ENCODE data around the gene INPP5D. TPM values are rescaled to one million over a fixed set of nuclear protein-coding genes. Genes with fewer than 3 reads are reported as not detected.

Gene INPP5D
- total and polyA plus RNA-seq, 2 of the 13 experiments (the other 11 are each of a cell fraction or from before 2014, with no cell fraction given): 16.7 to 18.0 TPM

DNA sequence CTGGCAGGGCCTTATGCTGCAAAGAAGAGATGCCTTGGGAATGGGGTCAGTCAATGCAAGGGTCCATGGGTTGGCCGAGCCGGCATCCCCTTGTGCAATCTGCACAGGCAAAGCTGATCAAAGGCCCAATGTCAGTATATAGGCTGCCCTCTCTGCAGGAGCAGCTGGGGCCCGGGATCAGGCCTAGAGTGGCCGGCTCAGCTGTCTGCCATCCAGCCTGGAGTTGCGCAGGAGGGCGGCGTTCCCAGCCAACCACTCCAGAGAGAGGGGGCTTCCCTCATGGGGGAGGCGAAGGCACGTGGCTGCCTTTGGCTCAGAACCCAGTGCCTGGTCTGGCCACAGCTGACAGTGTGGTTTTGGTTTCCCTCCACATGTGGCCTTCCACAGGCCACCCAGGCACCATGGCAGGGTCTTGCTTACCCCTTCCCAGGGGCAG, 3.9 kb downstream of the INPP5D start:
- intact Hi-C loops (cut with micrococcal nuclease; ENCODE audit: unreplicated experiment): loop anchor here (1.0 to 5.0 kb wide), 5 partner anchors 21 to 187 kb away; partner anchors contain the start of genes ATG16L1 and NGEF
- Histone ChIP-seq H4K20me1 (ENCODE audit: insufficient read depth, low read length) (0 out of 2 replicates have a peak, but pooled peaks cover 3% of the 10 kb centered on the region), H3K36me3 (replicated peaks in 1 of 2; ENCODE audit: control insufficient read depth in 1 of 2, insufficient read depth in 2 of 2, low read length in 2 of 2) (no peaks in the 10 kb centered on the region), H2AFZ (ENCODE audit: low read length) (no peak overlapping the region), H3K4me1 (ENCODE audit: insufficient read depth, low read length) (peaks cover 87% of the 10 kb centered on the region), H3K79me2 (ENCODE audit: insufficient read depth, low read length) (no peaks in the 10 kb centered on the region), H3K9ac (ENCODE audit: insufficient read depth, low read depth, low read length) (peak overlapping the region; percentile 45), H3K27me3 (ENCODE audit: control insufficient read depth in 1 of 2, insufficient read depth in 2 of 2, low read length in 2 of 2) (no peaks in the 10 kb centered on the region; a peak in 1 of 5 replicates), H3K9me3 (ENCODE audit: low read length) (no peaks in the 10 kb centered on the region), H3K4me2 (ENCODE audit: low read depth, low read length) (peak overlapping the region; percentile 97), H3K27ac (ENCODE audit: extremely low read length, insufficient read depth, low read length) (peak overlapping the region; percentile 82), H3K4me3 (replicated peaks in 1 of 3; ENCODE audit: insufficient read depth in 1 of 3, low read depth in 2 of 3, low read length in 3 of 3) (peak overlapping the region in 1 of 3 experiments; percentile 87; a peak in 2 of 6 replicates)
- in situ Hi-C loops (cut with HindIII; ENCODE audit: extremely low pct_ligation_motif_present, low pct_unique_long_range_greater_than_20kb): no loop called here
- no peak for FAIRE-seq
- peak; percentile 13 for ATAC-seq
- BruUV-seq (replicated peaks): no TSS peak
- WGBS (ENCODE audit: low lambda C conversion rate): no CpG with 5 or more reads among the region's 9 CpGs
- POLR2A ChIA-PET: interaction anchor here (1.0 to 2.8 kb wide), 6 partner anchors 12 to 207 kb away, joined by 3 to 10 read pairs (median 4); partner anchors contain the start of gene NGEF
- CTCF ChIA-PET (ENCODE audit: low intra/inter-chr PET ratio, low total read pairs): interaction anchor here (0.9 to 1.0 kb wide), 2 partner anchors 10 to 21 kb away, joined by 4 read pairs; no protein-coding TSS in a partner anchor
- peak; percentile 58 for DNase-seq (ENCODE audit: low spot score)
- TF ChIP-seq KDM3A (CRISPR knock-in tag; IDR thresholded peaks at IDR 0.05; ENCODE audit: low read depth): 0 out of 2 replicates have a peak, but pooled peaks have one; percentile 11
- no peak; the same call in 1 of the 2 replicates for TF ChIP-seq TOE1 (CRISPR knock-in tag; IDR thresholded peaks at IDR 0.05)
- no peak for TF ChIP-seq ZBTB21 (CRISPR knock-in tag; IDR thresholded peaks at IDR 0.05)
- TF ChIP-seq, protein P1, sequence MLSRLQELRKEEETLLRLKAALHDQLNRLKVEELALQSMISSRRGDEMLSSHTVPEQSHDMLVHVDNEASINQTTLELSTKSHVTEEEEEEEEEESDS (CRISPR knock-in tag; IDR thresholded peaks at IDR 0.05; ENCODE audit: borderline replicate concordance): no peak
- TF ChIP-seq, protein P2, sequence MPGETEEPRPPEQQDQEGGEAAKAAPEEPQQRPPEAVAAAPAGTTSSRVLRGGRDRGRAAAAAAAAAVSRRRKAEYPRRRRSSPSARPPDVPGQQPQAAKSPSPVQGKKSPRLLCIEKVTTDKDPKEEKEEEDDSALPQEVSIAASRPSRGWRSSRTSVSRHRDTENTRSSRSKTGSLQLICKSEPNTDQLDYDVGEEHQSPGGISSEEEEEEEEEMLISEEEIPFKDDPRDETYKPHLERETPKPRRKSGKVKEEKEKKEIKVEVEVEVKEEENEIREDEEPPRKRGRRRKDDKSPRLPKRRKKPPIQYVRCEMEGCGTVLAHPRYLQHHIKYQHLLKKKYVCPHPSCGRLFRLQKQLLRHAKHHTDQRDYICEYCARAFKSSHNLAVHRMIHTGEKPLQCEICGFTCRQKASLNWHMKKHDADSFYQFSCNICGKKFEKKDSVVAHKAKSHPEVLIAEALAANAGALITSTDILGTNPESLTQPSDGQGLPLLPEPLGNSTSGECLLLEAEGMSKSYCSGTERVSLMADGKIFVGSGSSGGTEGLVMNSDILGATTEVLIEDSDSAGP (CRISPR knock-in tag; IDR thresholded peaks at IDR 0.05; ENCODE audit: borderline replicate concordance): no peak; the same call in 1 of the 2 replicates
- no peak for TF ChIP-seq TAF15 (IDR thresholded peaks at IDR 0.05; ENCODE audit: low read depth, low read length, poor library complexity, severe bottlenecking)
- no peak for TF ChIP-seq DNMT3B (CRISPR knock-in tag; conservative IDR thresholded peaks at IDR 0.05)
- TF ChIP-seq ZNF839 (CRISPR knock-in tag; IDR thresholded peaks at IDR 0.05; ENCODE audit: borderline replicate concordance): no peak
- TF ChIP-seq, protein P3, sequence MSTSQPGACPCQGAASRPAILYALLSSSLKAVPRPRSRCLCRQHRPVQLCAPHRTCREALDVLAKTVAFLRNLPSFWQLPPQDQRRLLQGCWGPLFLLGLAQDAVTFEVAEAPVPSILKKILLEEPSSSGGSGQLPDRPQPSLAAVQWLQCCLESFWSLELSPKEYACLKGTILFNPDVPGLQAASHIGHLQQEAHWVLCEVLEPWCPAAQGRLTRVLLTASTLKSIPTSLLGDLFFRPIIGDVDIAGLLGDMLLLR (CRISPR knock-in tag; IDR thresholded peaks at IDR 0.05): no peak
- TF ChIP-seq, protein P4, sequence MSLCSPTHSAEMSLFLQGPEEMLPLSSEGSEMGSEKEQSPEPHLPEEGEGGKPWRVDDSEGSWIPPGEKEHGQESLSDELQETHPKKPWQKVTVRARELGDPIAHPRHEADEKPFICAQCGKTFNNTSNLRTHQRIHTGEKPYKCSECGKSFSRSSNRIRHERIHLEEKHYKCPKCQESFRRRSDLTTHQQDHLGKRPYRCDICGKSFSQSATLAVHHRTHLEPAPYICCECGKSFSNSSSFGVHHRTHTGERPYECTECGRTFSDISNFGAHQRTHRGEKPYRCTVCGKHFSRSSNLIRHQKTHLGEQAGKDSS (CRISPR knock-in tag; IDR thresholded peaks at IDR 0.05; ENCODE audit: borderline replicate concordance, low read depth): peak; percentile 51; the same call in 1 of the 2 replicates
- no peak for TF ChIP-seq ATF7-NPFF (CRISPR knock-in tag; IDR thresholded peaks at IDR 0.05; ENCODE audit: low read depth)
- no peak for TF ChIP-seq MED1 (CRISPR knock-in tag; IDR thresholded peaks at IDR 0.05)
- no peak for TF ChIP-seq TCF12 (IDR thresholded peaks at IDR 0.05)
- TF ChIP-seq TCF12 (CRISPR knock-in tag; IDR thresholded peaks at IDR 0.05): no peak
- no peak for TF ChIP-seq ZNF792 (CRISPR knock-in tag; IDR thresholded peaks at IDR 0.05)
- TF ChIP-seq ZNF644 (CRISPR knock-in tag; IDR thresholded peaks at IDR 0.05; ENCODE audit: low read depth): no peak
- no peak for TF ChIP-seq SPEN (CRISPR knock-in tag; IDR thresholded peaks at IDR 0.05; ENCODE audit: low read depth)
- TF ChIP-seq, protein P5, sequence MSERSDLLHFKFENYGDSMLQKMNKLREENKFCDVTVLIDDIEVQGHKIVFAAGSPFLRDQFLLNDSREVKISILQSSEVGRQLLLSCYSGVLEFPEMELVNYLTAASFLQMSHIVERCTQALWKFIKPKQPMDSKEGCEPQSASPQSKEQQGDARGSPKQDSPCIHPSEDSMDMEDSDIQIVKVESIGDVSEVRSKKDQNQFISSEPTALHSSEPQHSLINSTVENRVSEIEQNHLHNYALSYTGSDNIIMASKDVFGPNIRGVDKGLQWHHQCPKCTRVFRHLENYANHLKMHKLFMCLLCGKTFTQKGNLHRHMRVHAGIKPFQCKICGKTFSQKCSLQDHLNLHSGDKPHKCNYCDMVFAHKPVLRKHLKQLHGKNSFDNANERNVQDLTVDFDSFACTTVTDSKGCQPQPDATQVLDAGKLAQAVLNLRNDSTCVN (CRISPR knock-in tag; IDR thresholded peaks at IDR 0.05; ENCODE audit: borderline replicate concordance): no peak
- TF ChIP-seq NFRKB (IDR thresholded peaks at IDR 0.05): no peak
- TF ChIP-seq, protein P6, sequence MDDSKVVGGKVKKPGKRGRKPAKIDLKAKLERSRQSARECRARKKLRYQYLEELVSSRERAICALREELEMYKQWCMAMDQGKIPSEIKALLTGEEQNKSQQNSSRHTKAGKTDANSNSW (CRISPR knock-in tag; IDR thresholded peaks at IDR 0.05; ENCODE audit: borderline replicate concordance): no peak
- no peak for TF ChIP-seq ZNF484 (CRISPR knock-in tag; IDR thresholded peaks at IDR 0.05; ENCODE audit: borderline replicate concordance, low read depth)
- TF ChIP-seq U2AF1 (optimal IDR thresholded peaks at IDR 0.05; ENCODE audit: low read depth, low read length): no peak
